DOHH2 (cell line): ENCODE measurements around the gene SPOP.

Experiments used
- H3F3A ChIP-seq: fragments of 200-600 bp; sonication (generic), shearing (Covaris generic); 2 replicates; pipeline ENCODE4 v1.6.0; 2016; ENCODE audit warnings: antibody characterized with exemption, mild to moderate bottlenecking; ENCODE audit not compliant: control insufficient read depth, insufficient read depth
- H3K27ac ChIP-seq: fragments of 200-600 bp; sonication (generic); 2 replicates; pipeline ENCODE4 v1.5.1; 2014; ENCODE audit warnings: low read depth, mild to moderate bottlenecking, low read length, moderate library complexity
- H3K27me3 ChIP-seq: fragments of 200-600 bp; sonication (generic); 2 replicates; pipeline ENCODE4 v1.6.1; 2014; ENCODE audit warnings: mild to moderate bottlenecking, low read length, mixed read lengths; ENCODE audit not compliant: control insufficient read depth
- H3K36me3 ChIP-seq: fragments of 200-600 bp; sonication (generic); 2 replicates; pipeline ENCODE4 v1.6.1; 2014; ENCODE audit warnings: mild to moderate bottlenecking, low read length, moderate library complexity, mixed read lengths; ENCODE audit not compliant: control insufficient read depth
- H3K4me1 ChIP-seq: fragments of 200-600 bp; sonication (generic); 2 replicates; pipeline ENCODE4 v1.6.1; 2014; ENCODE audit warnings: mild to moderate bottlenecking, low read length, mixed read lengths; ENCODE audit not compliant: control insufficient read depth
- H3K4me2 ChIP-seq: fragments of 200-600 bp; sonication (generic); 2 replicates; pipeline ENCODE4 v1.6.0; 2014; ENCODE audit warnings: mild to moderate bottlenecking, low read length, moderate library complexity
- H3K4me3 ChIP-seq: fragments of 200-600 bp; sonication (generic); 2 replicates; pipeline ENCODE4 v1.5.1; 2014; ENCODE audit warnings: mild to moderate bottlenecking, low read length, mixed read lengths
- H3K79me2 ChIP-seq: fragments of 200-600 bp; sonication (generic); 2 replicates; pipeline ENCODE4 v1.6.1; 2014; ENCODE audit warnings: mild to moderate bottlenecking, low read length, mixed read lengths; ENCODE audit not compliant: control insufficient read depth
- H3K9me2 ChIP-seq: fragments of 200-600 bp; sonication (generic); replicated peaks from 2 replicates; pipeline ENCODE4 v1.6.1; 2014; ENCODE audit warnings: mild to moderate bottlenecking, low read length, mixed read lengths; ENCODE audit not compliant: control insufficient read depth
- H3K9me3 ChIP-seq: fragments of 200-600 bp; sonication (generic); 2 replicates; pipeline ENCODE4 v1.6.1; 2014; ENCODE audit warnings: antibody characterized with exemption, low read length, mixed read lengths; ENCODE audit not compliant: control insufficient read depth, insufficient read depth
- H4K20me1 ChIP-seq: fragments of 200-600 bp; sonication (generic); 2 replicates; pipeline ENCODE4 v1.6.0; 2014; ENCODE audit warnings: low read depth, mild to moderate bottlenecking, antibody characterized with exemption, low read length, moderate library complexity; ENCODE audit not compliant: control insufficient read depth, insufficient read depth
- CTCF ChIP-seq: fragments of 200-600 bp; sonication (generic); IDR thresholded peaks from one replicate; pipeline ENCODE4 v1.5.1; 2014; ENCODE audit warnings: antibody characterized with exemption, mild to moderate bottlenecking, low read depth, low read length; ENCODE audit not compliant: poor library complexity, severe bottlenecking
- EZH2phosphoT487 ChIP-seq: fragments of 200-600 bp; sonication (generic); IDR thresholded peaks from 2 replicates; pipeline ENCODE4 v1.6.1; 2017; ENCODE audit warnings: borderline replicate concordance, mild to moderate bottlenecking, antibody characterized with exemption, low read length, moderate library complexity, mixed read lengths

Gene SPOP

GRCh38 chr17:49705254-49705653 lies 27.4 kb upstream of the SPOP start:
- Histone ChIP-seq H3K79me2 (peaks cover 23% of the 10 kb centered on the region), H3K27ac (no peak overlapping the region), H4K20me1 (no peaks in the 10 kb centered on the region), H3K9me2 (no peaks in the 10 kb centered on the region), H3F3A (no peaks in the 10 kb centered on the region), H3K36me3 (peaks cover 54% of the 10 kb centered on the region), H3K4me2 (no peak overlapping the region), H3K27me3 (no peaks in the 10 kb centered on the region), H3K4me1 (peaks cover 15% of the 10 kb centered on the region), H3K9me3 (no peaks in the 10 kb centered on the region), H3K4me3 (no peak overlapping the region)
- no peak for TF ChIP-seq CTCF
- no peak for TF ChIP-seq EZH2phosphoT487

- Histone ChIP-seq H3K27me3 (no peaks in the 10 kb centered on the region), H3K27ac (no peak overlapping the region), H3K4me3 (no peak overlapping the region), H3K9me3 (no peaks in the 10 kb centered on the region), H3K79me2 (peaks cover 23% of the 10 kb centered on the region), H3K4me1 (peaks cover 14% of the 10 kb centered on the region), H3K4me2 (no peak overlapping the region), H3F3A (no peaks in the 10 kb centered on the region), H3K9me2 (no peaks in the 10 kb centered on the region), H3K36me3 (peaks cover 56% of the 10 kb centered on the region), H4K20me1 (no peaks in the 10 kb centered on the region)
- TF ChIP-seq EZH2phosphoT487 (no peak), CTCF (peak; percentile 43)
Measured at GRCh38 chr17:49703557-49704277, 25.8 kb upstream of the SPOP start.

GRCh38 chr17:49700960-49701359 lies 23.1 kb upstream of the SPOP start:
- H3K27me3 ChIP-seq: no peaks in the 10 kb centered on the region
- peaks cover 5% of the 10 kb centered on the region for H3K79me2 ChIP-seq
- H3K9me2 ChIP-seq: no peaks in the 10 kb centered on the region
- H3K27ac ChIP-seq: no peak overlapping the region
- H3K9me3 ChIP-seq: no peaks in the 10 kb centered on the region
- H4K20me1 ChIP-seq: no peaks in the 10 kb centered on the region
- no peaks in the 10 kb centered on the region for H3F3A ChIP-seq
- no peak overlapping the region for H3K4me3 ChIP-seq
- no peak overlapping the region for H3K4me2 ChIP-seq
- H3K36me3 ChIP-seq: peaks cover 54% of the 10 kb centered on the region
- TF ChIP-seq CTCF (no peak), EZH2phosphoT487 (no peak)
- 0 out of 2 replicates have a peak, but pooled peaks cover 3% of the 10 kb centered on the region for H3K4me1 ChIP-seq
